Stimulated activated naive CD8-positive, alpha-beta T cell treated with anti-CD3 and anti-CD28 coated beads, Interleukin-15, amount 100 ng/mL, for 72 hours (primary cell): ENCODE results near the gene ZCRB1.

Experiments used
- ATAC-seq: fragments of 150-1000 bp; cut with Tn5 transposase; 2 replicates; pipeline ENCODE4 v1.10.0; 2021; ENCODE audit warnings: mild to moderate bottlenecking, moderate library complexity
- DNase-seq, 2 donors: peaks; one replicate each; pipeline ENCODE4 v3.0.0; 2021 to 2022
- H3K27ac Mint-ChIP-seq, 2 donors: one replicate each; pipeline ENCODE4 v1.8.0; 2022; ENCODE audit warnings: mild to moderate bottlenecking in 2 of 2, mixed read lengths in 2 of 2, moderate library complexity in 2 of 2
- H3K27me3 Mint-ChIP-seq: one replicate; pipeline ENCODE4 v1.8.0; 2022; ENCODE audit warnings: mixed read lengths
- H3K4me1 Mint-ChIP-seq: one replicate; pipeline ENCODE4 v1.8.0; 2022; ENCODE audit warnings: mild to moderate bottlenecking, mixed read lengths
- H3K4me3 Mint-ChIP-seq, 2 donors: one replicate each; pipeline ENCODE4 v1.8.0; 2022; ENCODE audit warnings: mild to moderate bottlenecking in 2 of 2, mixed read lengths in 2 of 2, moderate library complexity in 1 of 2
- H3K9me3 Mint-ChIP-seq, 2 donors: one replicate each; pipeline ENCODE4 v1.8.0; 2022; ENCODE audit warnings: mixed read lengths in 2 of 2

Gene ZCRB1

GRCh38 chr12:42273706-42274105, 52.2 kb downstream of the ZCRB1 start:
- no peak for DNase-seq
- no peaks in the 10 kb centered on the region for H3K27me3 Mint-ChIP-seq
- no peaks in the 10 kb centered on the region for H3K4me1 Mint-ChIP-seq
- no peak overlapping the region for H3K27ac Mint-ChIP-seq
- peaks cover 0 to 5% of the 10 kb centered on the region in 2 donors for H3K9me3 Mint-ChIP-seq
- no peak overlapping the region for H3K4me3 Mint-ChIP-seq
- ATAC-seq = no peak

GRCh38 chr12:42270596-42270995, 55.3 kb downstream of the ZCRB1 start:
- Mint-ChIP-seq H3K4me1 (no peaks in the 10 kb centered on the region), H3K27ac (no peak overlapping the region), H3K9me3 (peaks cover 0 to 5% of the 10 kb centered on the region in 2 donors), H3K4me3 (no peak overlapping the region), H3K27me3 (no peaks in the 10 kb centered on the region)
- ATAC-seq (no peak), DNase-seq (no peak)

- no peaks in the 10 kb centered on the region for H3K27me3 Mint-ChIP-seq
Measured at GRCh38 chr12:42267413-42268190, 58.3 kb downstream of the ZCRB1 start.

GRCh38 chr12:42266579-42267230, 59.2 kb downstream of the ZCRB1 start:
- no peak overlapping the region for H3K27ac Mint-ChIP-seq
- H3K4me3 Mint-ChIP-seq = no peak overlapping the region
- ATAC-seq (no peak), DNase-seq (no peak)
- no peaks in the 10 kb centered on the region for H3K9me3 Mint-ChIP-seq
- H3K27me3 Mint-ChIP-seq = no peaks in the 10 kb centered on the region
- H3K4me1 Mint-ChIP-seq = no peaks in the 10 kb centered on the region

More at GRCh38 chr12:42267413-42268190, 58.3 kb downstream of the ZCRB1 start:
- no peak for DNase-seq
- H3K27ac Mint-ChIP-seq = no peak overlapping the region
- H3K9me3 Mint-ChIP-seq = peaks cover 0 to 3% of the 10 kb centered on the region in 2 donors
- no peaks in the 10 kb centered on the region for H3K4me1 Mint-ChIP-seq
- ATAC-seq = no peak
- H3K4me3 Mint-ChIP-seq = no peak overlapping the region

GRCh38 chr12:42262271-42262670, 63.6 kb downstream of the ZCRB1 start:
- Mint-ChIP-seq H3K4me1 (no peaks in the 10 kb centered on the region), H3K27me3 (no peaks in the 10 kb centered on the region), H3K27ac (no peak overlapping the region), H3K4me3 (no peak overlapping the region), H3K9me3 (peaks cover 0 to 2% of the 10 kb centered on the region in 2 donors)
- DNase-seq (no peak), ATAC-seq (no peak)
